Tibial nerve (tissue), 4 donors: ENCODE data around the gene BNIPL. TPM values are rescaled to one million over a fixed set of nuclear protein-coding genes. Genes with fewer than 3 reads are reported as not detected.

Experiments
- DNase-seq, 2 donors: peaks; one replicate each; pipeline ENCODE4 v3.0.0-alpha.2; 2019; ENCODE audit warnings: low spot score in 2 of 2
- H3K27ac ChIP-seq, 4 donors: fragments of 200-600 bp; sonication (generic) in 3 of 4; one replicate each; pipeline ENCODE4 v1.5.1; 2017 to 2019; ENCODE audit warnings: mild to moderate bottlenecking in 1 of 4
- H3K27me3 ChIP-seq, 2 donors: fragments of 200-600 bp; sonication (generic) in 1 of 2; one replicate each; pipeline versions ENCODE4 v1.5.1 to v1.6.0; 2017 to 2019
- H3K36me3 ChIP-seq, 3 donors: fragments of 200-600 bp; sonication (generic); one replicate each; pipeline ENCODE4 v1.5.1; 2018 to 2019
- H3K4me1 ChIP-seq, 4 donors: fragments of 200-600 bp; sonication (generic) in 3 of 4; one replicate each; pipeline ENCODE4 v1.5.1; 2017 to 2019
- H3K4me3 ChIP-seq, 4 donors: fragments of 200-600 bp; sonication (generic) in 3 of 4; one replicate each; pipeline ENCODE4 v1.5.1; 2017 to 2019; ENCODE audit warnings: mild to moderate bottlenecking in 1 of 4, moderate library complexity in 1 of 4
- H3K9me3 ChIP-seq, 4 donors: fragments of 200-600 bp; sonication (generic) in 3 of 4; one replicate each; pipeline ENCODE4 v1.5.1; 2017 to 2019
- CTCF ChIP-seq, 5 experiments: fragments of 200-600 bp in 3 of 5; fragments of 450-650 bp in 2 of 5; sonication (generic) in 3 of 5; IDR thresholded peaks; one replicate each; pipeline ENCODE4 v1.5.1; 2016 to 2019; ENCODE audit warnings: antibody characterized with exemption in 5 of 5, mild to moderate bottlenecking in 3 of 5, moderate library complexity in 2 of 5
- EP300 ChIP-seq, 2 donors: sonication (generic); formaldehyde crosslinking; IDR thresholded peaks; one replicate each; pipeline ENCODE4 v1.6.1; 2017; ENCODE audit warnings: antibody characterized with exemption in 2 of 2, mild to moderate bottlenecking in 1 of 2
- POLR2A ChIP-seq, 2 donors: fragments of 450-650 bp; IDR thresholded peaks; one replicate each; pipeline ENCODE4 v1.6.1; 2017; ENCODE audit warnings: antibody characterized with exemption in 2 of 2, mild to moderate bottlenecking in 2 of 2, moderate library complexity in 2 of 2
- WGBS, 2 donors: methylation state at CpG; one replicate each; pipeline ENCODE4 v1.1.5; 2018; 5-methylcytosine and 5-hydroxymethylcytosine counted together
- total RNA-seq, 4 donors: library from RNA; depleted of rRNA; stranded (reverse); fragments of >200 nt; gene quantifications; one replicate each; pipeline ENCODE4 v1.1.0, GENCODE V29; 2016

Gene BNIPL
- total RNA-seq, 4 donors from 2014 or later, result 0.22 to 2.2 (median 1.3) TPM; not detected in 1

DNA sequence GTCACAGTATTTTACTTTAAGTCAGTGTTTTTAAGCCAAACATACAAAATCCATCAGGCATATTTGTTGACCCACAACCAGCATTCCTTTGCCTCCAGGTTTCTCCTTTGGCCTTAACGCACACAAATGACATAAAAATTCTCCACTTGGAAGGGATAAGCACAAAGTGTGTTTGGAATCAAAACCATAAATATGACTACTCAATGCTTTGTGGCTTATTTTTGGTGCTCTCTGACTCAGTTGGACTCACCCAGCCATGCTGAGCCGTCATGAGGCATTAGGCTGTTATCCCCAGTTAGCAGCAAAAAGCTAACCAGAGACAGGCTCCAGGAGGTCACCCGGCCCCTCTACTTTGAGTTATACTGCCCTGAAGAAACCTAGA lies 27.2 kb upstream of the BNIPL start:
- peak overlapping the region; percentile 83 to 96 (median 91) for H3K27ac ChIP-seq
- H3K4me1 ChIP-seq, result peaks cover 0 to 81% (median 47%) of the 10 kb centered on the region in 4 donors
- TF ChIP-seq EP300 (IDR thresholded peaks at IDR 0.05) (no peak), POLR2A (IDR thresholded peaks at IDR 0.05) (no peak), CTCF (IDR thresholded peaks at IDR 0.05) (no peak)
- no peak for DNase-seq
- no peaks in the 10 kb centered on the region for H3K9me3 ChIP-seq
- H3K4me3 ChIP-seq, result peak overlapping the region; percentile 62 to 81 (median 70)
- 35 to 40% methylated on average over 3 of the region's 3 CpGs for WGBS, 2 donors
- no peaks in the 10 kb centered on the region for H3K27me3 ChIP-seq
- H3K36me3 ChIP-seq, result no peaks in the 10 kb centered on the region

DNA sequence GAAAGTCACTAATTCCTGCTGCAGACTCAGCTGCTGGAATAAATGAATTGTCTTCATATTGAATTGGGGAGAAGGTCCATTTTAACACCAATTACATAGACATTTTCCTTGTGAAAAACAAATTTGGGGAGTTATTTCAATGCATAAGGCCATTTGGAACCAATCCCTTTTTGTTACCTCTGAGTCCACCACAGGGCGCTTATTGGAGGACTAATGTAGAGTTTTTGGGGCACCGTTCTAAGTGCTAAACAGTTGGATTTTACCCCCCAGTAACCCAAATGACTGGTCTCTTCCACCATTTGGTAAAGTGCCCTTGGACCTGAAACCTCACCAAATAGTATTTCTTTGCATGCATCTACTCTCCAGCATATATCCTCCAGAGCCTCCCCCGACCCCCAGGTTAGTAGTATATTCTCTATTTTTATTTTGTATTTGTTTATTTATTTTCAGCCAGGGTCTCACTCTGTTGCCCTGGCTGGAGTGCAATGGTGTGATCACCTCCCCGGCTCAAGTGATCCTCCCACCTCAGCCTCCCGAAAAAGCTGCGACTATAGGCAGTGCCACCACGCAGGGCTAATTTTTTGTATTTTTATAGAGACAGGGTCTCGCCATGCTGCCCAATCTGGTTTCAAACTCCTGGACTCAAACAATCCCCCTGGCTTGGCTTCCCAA lies 26.6 kb upstream of the BNIPL start:
- Histone ChIP-seq H3K9me3 (no peaks in the 10 kb centered on the region), H3K27me3 (no peaks in the 10 kb centered on the region), H3K4me1 (peaks cover 0 to 75% (median 43%) of the 10 kb centered on the region in 4 donors), H3K27ac (peak overlapping the region; percentile 83 to 96 (median 91)), H3K4me3 (no peak overlapping the region), H3K36me3 (no peaks in the 10 kb centered on the region)
- WGBS, 2 donors, result 96% methylated on average over 8 of the region's 8 CpGs
- TF ChIP-seq EP300 (IDR thresholded peaks at IDR 0.05), result no peak
- TF ChIP-seq CTCF (IDR thresholded peaks at IDR 0.05), result no peak
- TF ChIP-seq POLR2A (IDR thresholded peaks at IDR 0.05), result no peak
- no peak for DNase-seq

DNA sequence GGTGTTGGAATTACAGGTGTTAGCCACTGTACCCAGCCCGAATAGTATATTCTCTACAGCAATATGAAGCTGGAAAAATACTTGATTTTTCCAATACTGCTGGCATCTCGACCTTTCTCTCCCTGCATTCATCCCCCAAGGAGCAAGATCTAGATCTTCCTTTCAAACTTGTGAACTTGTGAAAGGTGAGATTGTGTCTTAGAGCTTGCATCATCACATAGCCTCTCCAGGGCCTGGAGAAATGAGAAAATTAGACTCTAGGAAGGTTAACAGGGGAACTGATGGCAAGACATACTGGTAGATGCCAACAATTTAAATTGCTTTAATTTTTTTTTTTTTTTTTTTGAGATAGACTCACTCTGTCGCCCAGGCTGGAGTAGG lies 26.1 kb upstream of the BNIPL start:
- peaks cover 0 to 70% (median 40%) of the 10 kb centered on the region in 4 donors for H3K4me1 ChIP-seq
- H3K36me3 ChIP-seq, result no peaks in the 10 kb centered on the region
- peak overlapping the region in 2 of 4 donors; percentile 83 to 91 for H3K27ac ChIP-seq
- DNase-seq, result no peak
- H3K9me3 ChIP-seq, result no peaks in the 10 kb centered on the region
- no peaks in the 10 kb centered on the region for H3K27me3 ChIP-seq
- no peak overlapping the region for H3K4me3 ChIP-seq
- TF ChIP-seq CTCF (IDR thresholded peaks at IDR 0.05) (no peak), EP300 (IDR thresholded peaks at IDR 0.05) (no peak), POLR2A (IDR thresholded peaks at IDR 0.05) (no peak)
- WGBS, 2 donors, result 82 to 84% methylated on average over 3 of the region's 3 CpGs

DNA sequence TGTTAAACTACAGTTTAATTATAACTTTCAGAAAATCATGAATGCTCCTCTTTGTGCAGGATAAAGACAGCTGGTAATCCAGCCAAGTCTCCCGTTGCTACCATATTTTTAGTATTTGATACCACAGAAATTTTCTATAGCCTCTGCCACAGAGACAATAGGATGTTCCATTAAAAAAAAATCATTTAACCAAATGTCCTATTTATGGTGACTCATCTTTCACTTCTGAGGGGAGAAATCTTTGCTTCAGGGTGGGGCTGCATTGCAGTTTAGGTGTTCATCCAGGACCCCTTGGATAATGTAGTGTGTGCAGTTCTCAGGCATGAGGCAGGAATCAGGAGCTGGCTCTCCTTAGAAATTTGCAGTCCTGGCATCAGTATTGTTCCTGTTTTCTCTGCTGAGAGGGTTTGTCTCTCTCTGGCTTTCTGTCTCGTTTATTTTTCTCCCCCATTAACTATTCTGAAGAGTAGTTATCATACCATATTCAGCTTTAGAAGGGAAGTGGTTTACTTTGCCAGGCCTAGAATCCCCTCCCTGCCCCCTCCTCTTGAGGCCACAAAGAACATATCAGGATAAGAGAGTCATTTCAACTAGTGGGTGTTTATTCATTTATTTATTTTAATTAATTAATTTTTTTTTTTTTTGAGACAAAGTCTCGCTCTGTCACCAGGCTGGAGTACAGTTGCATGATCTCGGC lies 25.1 kb upstream of the BNIPL start:
- peaks cover 0 to 65% (median 39%) of the 10 kb centered on the region in 4 donors for H3K4me1 ChIP-seq

More for the DNA sequence above, 25.1 kb upstream of the BNIPL start:
- DNase-seq, result no peak
- no peak overlapping the region for H3K4me3 ChIP-seq
- no peaks in the 10 kb centered on the region for H3K36me3 ChIP-seq
- no peaks in the 10 kb centered on the region for H3K27me3 ChIP-seq
- H3K27ac ChIP-seq, result peak overlapping the region in 3 of 4 donors; percentile 64 to 91 (median 83)
- no peak for TF ChIP-seq EP300 (IDR thresholded peaks at IDR 0.05)
- TF ChIP-seq CTCF (IDR thresholded peaks at IDR 0.05), result no peak
- no peak for TF ChIP-seq POLR2A (IDR thresholded peaks at IDR 0.05)
- H3K9me3 ChIP-seq, result no peaks in the 10 kb centered on the region
- WGBS, 2 donors, result 34 to 39% methylated on average over 4 of the region's 4 CpGs
